ENCODE data around the gene ST6GALNAC6.

DNA sequence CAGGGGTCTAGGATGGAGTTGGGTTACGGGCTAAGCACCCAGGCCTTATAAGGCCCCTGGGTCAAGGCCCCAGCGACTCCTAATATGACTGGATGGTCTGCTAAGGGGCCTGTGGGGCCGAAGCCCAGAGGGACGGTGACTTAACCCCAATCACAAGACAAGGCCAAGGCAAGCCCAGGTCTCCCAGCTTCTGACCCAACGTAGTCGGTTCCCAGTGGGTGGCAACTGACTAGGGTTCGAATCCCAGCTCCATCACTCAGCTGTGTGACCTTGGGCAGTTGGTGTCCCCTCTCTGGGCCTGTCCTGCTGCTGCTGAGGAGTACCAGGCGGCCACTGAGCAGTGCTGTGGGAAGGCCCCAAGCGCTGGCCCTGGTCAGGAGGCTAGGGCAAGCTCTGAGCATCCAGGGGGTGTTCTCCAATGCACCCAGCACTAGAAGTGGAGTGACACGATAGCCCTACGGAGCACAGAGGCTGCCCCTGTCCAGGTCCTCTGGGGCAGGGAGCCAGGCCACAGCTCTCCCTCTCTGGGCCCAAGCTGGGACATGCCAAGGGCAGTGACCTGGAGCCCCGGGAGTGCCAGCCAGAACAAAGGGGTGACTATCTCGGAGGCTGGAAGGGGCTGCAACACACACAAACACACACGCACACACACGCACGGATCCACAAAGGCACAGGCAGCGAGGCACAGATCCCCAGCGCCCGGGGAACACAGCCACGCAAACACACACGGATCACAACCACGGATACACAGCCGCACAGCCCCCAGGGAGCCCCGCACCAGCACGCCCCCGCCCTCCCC, 22.4 kb downstream of the ST6GALNAC6 start:
- no peak for TF ChIP-seq CTCF (IDR thresholded peaks at IDR 0.05; ENCODE audit: low read depth, low read length)
- no peak for TF ChIP-seq POLR2A (IDR thresholded peaks at IDR 0.05; ENCODE audit: extremely low read depth, insufficient read length)
